GM19193 (cell line): ENCODE measurements around the gene LIN7A.

Experiments used
- POLR2A ChIP-seq: IDR thresholded peaks from 4 replicates; pipeline ENCODE4 v1.6.1; 2011; ENCODE audit not compliant: insufficient read depth, insufficient read length; ENCODE audit errors: extremely low read depth

LIN7A gene

DNA sequence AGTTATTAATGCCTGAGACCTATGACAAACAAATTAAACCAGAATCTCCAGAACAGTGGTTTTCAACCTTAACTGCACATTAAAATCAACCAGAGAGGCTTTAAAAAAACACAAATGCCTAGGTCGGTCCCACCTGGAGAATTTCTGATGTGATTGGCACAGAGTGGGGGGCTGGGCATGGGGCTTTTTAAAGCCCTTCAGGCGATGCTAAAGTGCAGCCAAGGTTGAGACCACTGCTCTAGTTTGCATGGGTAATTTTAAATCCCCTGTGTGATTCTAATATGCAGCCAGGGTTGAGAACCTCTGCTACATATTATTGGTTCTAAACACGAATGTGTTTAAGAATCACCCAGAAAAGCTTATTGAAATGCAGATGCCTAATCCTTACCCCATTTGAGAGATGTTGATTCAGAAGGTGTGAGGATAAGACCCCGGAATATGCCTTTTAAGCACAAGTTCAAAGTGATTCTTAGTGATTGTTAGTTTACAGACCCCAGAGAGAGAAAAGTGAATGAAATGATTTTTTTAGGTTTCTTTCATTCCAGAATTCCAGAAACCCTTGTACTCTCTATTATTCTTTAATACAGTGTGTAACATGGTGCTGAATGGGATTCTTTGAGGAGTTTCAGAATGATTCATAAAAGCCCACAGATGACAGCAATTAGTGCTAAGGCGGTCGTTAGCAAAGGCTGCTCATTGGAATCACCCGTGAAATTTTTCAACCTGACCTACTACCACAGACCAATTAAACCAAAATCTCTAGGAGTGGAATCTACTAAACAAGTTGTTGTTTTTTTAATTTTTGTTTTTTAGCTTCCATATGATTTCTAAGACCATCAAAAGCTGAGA, 44.9 kb downstream of the LIN7A start:
- no peak for TF ChIP-seq POLR2A

DNA sequence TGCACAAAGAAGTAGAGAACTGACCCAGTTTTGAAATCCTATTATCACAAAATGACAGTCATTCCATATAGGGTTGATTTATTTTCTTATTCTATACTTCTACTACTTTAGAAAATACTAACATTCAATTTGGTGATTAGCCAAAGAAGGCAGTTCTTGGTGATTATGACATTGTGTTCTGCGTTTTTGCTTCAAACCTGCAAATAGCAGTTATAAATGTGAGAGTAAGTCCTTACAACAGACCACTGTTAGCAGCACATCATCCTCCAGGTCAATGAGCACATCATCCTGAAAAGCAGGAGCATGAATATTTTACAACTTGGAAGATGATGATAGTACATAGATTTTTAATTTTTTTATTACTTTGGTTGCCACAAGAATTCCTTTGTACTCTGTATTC, 53.1 kb downstream of the LIN7A start:
- no peak for TF ChIP-seq POLR2A

DNA sequence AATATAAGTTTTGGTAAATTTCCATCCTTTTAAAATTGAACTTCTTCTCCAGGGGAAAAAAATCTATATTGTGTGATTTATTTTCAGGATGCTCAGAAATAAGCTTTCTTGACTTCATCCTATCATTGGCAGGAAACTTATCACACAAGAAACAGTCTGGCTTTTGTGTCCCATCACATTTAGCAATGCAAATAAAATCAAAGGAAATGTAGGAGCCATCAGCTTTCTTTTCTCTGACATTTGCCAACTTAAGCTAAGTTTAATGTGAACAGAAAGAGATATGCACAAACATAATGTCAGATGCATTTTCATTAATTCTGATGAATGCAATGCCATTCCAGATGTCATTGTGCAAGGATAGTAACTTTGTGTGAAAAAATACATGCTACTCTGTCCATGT, 56.6 kb downstream of the LIN7A start:
- no peak for TF ChIP-seq POLR2A

DNA sequence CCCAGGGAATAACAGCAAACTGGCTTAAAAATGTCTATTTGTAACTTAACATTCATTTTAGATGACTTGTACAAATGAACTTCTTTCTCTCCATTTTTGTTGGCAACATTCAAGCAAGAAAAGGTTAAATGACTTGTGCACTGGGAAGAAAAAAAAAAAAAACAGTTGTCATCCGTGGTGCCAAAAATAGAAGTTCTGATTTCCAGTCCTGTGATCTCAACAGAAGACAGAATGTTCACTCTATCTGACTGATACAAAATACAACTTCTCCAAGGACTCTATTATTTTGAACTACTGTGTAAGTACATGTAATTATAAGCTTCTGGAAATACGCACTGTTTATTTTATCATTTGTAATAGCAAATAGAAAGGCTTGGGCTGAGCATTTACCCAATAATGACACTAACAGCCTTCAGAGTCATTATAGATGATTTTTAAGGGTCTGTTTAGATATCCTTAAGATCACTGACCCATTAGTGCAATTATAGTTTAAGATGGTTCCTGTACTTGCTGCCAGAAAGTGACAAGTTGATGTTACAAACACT, 59.9 kb downstream of the LIN7A start:
- no peak for TF ChIP-seq POLR2A

DNA sequence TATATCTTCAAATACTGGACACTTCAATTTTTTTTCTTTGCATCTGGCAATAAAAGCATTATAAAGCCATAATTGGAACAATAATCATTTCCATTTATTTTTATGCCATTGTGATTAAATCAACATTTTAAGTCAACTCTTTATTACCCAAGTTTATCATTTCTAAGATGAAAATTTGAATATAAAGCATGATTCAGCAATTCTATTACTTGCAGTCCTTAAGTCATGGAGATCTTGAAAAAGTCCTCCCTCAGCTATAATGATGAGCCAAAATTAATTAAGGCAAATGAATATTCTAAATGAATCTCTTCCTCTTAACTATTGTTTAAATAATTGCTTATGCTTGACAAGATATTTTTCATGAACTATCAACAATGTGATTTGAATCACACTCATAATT, 65.7 kb downstream of the LIN7A start:
- no peak for TF ChIP-seq POLR2A

DNA sequence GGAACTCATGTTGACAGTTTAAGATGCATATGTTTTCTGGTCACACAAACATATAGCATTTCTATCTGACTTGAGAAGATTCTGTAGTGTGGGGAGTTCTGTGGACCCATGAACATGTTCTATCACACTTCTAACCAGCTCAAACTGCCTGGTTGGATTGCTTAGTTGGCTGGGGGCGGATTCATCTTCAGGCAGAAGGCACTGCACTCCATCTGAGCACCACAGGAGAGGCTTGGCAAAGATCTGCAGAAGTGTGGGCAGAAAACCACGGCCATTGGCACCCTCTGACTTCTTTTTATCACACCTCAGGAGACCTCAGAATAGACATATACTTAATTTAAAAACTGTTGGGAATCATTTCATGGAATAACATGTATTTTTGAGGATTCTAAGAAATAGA, 68.5 kb downstream of the LIN7A start:
- TF ChIP-seq POLR2A: no peak

DNA sequence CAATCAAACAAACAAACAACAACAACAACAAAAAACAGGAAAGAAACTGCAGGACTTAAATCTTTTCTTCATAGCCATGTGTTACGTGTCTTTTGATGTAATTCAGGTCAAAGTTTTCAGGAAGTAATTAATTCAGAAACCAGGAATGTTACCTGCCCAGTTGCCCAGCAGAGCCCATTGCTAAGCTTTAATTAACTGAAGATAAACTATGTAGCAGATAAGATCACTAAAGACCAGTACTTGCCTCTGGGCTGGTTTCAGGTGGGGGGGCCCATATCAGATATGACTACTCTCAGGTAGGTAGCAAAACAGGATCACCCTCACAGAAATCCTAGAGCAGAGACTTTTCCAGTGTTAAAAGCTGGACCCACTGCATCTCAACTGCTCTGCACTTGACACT, 69.2 kb downstream of the LIN7A start:
- no peak for TF ChIP-seq POLR2A

DNA sequence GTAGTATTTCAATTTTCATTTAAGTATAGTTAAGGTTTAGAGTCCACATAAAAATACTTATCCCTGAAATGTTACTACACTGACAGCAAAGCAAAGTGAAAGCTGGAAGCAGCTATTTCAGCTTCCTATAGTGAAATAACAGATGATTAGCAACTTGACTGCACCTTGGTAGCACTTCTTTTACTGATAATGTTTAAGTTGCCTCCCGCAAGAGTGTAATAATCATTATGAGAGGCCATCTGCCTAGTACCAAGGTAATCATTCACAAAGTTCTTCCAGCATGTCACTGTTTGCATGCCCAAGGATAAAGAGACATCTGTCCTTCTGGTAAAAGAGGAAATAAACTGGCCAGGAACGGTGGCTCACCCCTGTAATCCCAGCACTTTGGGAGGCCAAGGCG, 69.8 kb downstream of the LIN7A start:
- TF ChIP-seq POLR2A: no peak

DNA sequence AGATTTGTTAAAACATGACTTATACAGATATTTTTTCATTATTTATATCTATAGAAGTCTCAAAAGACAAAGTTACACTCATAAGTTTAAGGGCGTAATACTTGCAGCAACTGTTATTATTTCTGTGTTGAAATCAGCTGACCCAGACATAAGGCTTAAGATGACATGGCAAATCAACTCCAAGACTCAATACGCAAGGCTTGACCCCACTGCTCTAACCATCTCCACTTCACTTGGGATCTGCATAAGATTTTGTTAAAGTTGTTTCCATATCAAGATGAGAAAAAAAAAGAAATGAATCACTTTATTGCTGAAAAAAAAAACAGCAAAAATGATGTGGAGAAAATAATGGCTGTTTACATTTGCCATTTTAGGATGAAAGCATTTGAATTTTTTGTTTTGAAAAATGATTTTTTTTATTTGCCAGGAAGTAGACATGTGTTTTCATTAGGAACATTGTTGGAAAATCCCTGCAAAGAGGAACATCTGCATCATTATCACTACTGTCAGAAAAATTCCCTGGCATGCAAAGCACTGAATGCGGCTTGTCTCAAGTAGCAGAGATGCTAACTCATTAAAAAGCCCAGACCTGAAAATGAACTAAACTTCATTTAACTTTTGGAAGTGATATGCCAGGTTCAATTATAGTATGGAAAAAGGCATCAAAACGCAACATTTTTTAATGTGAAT, 73.5 kb downstream of the LIN7A start:
- no peak for TF ChIP-seq POLR2A

DNA sequence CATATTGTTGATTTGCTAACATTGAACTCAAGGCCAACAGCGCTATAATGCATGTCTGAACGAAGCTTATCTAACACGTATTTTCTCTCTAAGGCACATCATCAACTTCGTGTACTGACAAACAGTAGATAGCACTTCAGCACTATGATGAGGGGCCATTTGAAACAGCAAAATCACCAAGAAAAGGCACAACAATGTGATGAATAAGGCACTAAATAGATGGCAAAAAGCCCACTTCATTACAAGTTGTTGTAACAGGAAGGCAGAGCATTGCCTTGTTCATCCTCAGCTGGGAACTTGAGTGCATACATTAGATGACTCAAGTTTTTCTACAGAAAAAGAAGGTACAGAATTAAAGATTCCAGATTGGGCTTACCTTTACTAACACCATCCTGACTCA, 75.2 kb downstream of the LIN7A start:
- no peak for TF ChIP-seq POLR2A

DNA sequence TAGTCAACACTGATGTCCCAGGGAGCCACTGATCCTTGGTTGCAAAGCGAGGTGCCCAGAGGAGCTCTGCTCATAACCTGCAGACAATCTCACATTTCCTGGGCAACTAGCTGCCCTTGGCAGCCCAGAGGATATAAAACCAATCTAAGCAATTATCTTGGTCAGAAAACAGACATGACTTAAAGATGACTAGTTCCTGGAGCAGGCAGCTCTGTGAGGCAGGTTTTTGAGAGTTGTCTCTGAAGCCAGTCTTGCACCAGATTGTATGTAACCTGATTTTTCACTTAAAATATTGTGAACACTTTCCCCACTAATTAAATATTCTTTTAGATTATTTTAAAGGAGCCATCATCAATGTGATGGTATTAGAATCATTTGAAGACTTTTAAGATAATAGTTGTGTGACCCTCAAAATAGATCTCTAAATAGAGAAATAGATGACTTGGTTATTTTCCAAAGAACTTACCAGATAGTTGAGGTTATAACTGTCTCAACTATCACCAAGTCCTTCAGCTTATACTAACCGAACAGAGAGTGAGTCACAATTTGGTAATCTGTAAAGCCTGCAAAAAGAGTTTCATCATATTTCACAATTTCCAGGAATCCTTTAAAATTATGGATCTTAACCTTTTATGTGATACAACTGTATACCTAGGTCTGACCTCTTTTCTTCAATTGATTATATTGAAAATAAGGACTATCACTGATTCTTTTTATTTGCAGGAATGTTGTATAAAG, 75.9 kb downstream of the LIN7A start:
- TF ChIP-seq POLR2A: no peak

DNA sequence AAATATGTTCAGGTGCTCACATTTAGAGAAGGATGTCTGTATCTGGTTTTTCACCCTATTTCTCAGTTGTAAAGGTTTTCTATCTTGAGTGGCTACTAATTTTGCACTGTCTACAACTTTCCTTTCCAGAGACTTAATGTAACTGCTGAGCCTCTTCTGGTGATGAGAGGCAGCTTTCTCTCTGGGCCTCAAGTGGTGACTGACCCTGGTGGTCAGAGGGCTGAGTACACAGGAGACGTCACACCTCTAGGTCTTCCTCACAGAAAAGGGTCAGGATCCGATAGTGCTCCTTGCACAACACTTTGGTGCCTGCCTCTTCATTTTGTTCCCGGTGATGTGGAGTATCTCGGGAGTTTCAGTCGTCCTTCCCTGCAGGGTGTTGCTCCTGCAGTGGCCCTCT, 76.8 kb downstream of the LIN7A start:
- no peak for TF ChIP-seq POLR2A

DNA sequence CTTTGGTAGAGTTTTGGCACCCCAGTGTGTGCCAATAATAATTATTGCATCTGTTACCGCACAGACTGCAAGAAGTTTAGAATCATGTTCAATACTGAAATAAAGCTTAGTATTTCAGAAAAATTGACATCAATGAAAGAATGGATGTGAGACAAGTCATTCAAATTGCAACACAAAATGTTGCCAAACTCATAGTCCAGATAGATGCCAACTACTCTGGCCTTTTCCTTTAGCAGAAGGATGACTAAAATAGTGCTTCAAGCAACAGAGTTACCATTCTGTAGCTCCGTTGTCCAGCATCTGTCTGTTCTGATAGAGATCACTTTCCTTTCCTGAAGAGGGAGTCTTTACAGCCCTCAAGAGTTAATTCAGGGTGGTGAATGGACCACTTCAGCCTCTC, 77.5 kb downstream of the LIN7A start:
- no peak for TF ChIP-seq POLR2A

DNA sequence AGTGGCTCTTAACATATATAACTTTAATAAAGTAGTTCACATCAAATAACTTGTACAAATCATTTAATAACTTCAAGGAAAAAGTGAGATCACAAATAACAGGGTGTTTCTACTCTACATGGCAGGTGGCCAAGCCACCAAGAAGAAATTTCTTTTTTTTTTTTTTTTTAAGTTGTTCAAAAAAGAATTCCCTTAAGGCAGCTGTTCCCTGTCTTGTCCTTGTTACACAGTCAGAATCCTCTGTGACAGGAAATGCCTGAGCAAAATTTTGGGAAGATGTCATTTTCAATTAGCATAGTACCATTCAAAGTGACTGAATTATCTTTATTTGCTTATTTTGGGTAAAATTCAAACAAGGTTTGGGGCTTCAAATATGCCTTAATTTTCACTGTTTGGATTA, 79.4 kb downstream of the LIN7A start:
- no peak for TF ChIP-seq POLR2A

DNA sequence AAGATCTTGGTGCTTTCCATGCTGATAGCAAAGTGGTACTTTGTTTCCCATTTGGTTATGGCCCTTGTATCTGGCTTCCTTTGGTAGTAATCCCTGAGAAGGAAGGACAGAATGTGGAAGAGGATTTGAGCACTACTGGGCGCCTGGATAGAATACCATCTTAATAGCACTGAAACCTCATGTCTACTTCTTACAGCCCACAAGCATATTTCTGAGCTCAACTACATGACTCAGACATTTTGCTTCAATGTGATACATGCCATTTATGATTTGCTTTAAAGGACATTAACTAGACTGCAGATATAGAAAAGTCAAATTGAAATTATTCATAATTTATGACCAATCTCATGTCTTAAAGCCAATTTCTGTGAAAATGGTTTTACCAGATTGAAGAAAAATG, 80.4 kb downstream of the LIN7A start:
- TF ChIP-seq POLR2A: no peak
